Inflammatory macrophage treated with lipopolysaccharide for 1 hour (primary cell): ENCODE data around the gene CCL15.
A peak's percentile ranks its signal among the peaks of the same experiment; 100 is the strongest.
"Not testable (repeated sequence)": the region's sequence is repeated elsewhere in the genome, so short reads cannot be mapped to it uniquely, and the experiment has no call there.

Source experiments
- DNase-seq, 2 donors: peaks; one replicate each; pipeline ENCODE4 v3.0.0-alpha.2; 2020 to 2022

CCL15 gene

GRCh38 chr17:36001110-36001771 is at the start of gene CCL15:
CCL15 (minus strand) TSS chr17:36001553; CDS start chr17:36001492, 61 bp downstream.
- DNase-seq, result peak; percentile 28 to 66

DNA sequence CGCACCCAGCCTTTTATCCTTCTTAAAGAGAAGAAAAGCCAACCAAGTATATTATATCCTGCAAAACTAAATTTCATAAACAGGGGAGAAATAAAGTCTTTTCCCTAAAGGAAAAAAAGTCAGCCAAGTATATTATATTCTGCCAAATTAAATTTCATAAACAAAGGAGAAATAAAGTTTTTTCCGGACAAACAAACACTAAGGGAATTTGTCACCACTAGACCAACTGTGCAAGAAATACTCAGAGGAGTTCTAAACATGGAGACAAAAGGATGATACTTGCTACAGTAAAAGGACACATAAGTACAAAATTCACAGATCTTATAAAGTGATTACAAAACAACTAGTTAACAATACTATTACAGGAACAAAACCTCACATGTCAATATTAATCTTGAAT is 48.3 kb upstream of the CCL15 start:
- DNase-seq, result no peak

- DNase-seq, result no peak
Observed at GRCh38 chr17:36048066-36048465, 46.7 kb upstream of the CCL15 start.

DNA sequence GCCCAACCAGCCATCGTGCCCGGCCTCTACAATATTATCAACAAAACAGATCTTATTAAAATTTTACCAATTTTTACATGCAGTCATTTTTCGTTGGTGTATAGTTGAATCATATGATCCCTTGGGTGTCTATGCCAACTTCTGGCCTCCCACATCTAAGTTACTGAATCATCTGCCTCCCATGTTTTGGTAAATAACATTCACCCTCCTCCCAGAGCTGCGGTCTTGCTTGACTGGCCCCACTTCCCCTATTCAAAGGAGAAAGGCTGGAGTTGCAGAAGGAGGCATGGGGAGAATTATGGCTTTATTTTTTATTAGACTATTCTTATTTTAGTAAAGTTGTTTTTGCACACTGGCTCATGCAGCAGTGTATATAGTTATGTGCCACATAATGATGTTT is 34.9 kb upstream of the CCL15 start:
- DNase-seq, result peak; percentile 77 to 94

DNA sequence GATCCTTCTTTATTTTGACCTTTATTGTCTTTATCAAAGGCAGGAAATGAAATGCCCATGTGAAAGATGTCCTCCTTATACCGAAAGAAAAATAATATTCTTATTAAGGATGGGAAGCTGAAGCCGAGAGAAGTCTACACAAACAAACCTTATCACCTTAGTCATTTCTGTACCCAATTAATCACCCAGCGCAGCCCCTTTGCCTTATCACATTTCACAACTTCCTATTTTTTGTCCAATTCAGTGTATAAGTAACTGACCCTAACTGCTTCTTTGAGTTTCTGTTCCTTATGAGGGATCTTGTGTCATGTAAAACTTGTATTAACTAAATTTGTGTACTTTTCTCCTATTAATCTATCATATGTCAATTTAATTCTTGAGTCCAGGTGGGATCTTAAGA is 32.8 kb upstream of the CCL15 start:
- peak; percentile 52 to 80 for DNase-seq

GRCh38 chr17:36030956-36031355 is 29.6 kb upstream of the CCL15 start:
- DNase-seq, result no peak

- DNase-seq, result no peak
Observed at GRCh38 chr17:36027761-36028160, 26.4 kb upstream of the CCL15 start.

- peak; percentile 29 to 71 for DNase-seq
Observed at GRCh38 chr17:36024106-36024869, 22.9 kb upstream of the CCL15 start.

DNA sequence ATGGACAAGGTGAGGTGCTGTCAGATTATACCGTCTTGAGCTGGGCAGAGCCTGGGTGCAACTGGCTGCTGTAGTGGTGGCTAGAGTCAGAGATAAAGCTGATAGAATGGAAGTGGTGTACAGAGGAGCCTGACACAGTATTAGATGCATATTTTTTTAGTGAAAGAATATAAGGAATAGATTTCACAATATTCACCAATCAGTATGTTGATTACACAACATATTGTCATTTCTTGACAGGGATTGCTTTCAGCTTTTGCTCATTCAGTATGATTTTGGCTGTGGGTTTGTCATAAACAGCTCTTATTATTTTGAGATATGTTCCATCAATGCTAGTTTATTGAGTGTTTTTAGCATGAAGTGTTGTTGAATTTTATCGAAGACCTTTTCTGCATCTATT is 18.1 kb upstream of the CCL15 start:
- DNase-seq, result no peak

DNA sequence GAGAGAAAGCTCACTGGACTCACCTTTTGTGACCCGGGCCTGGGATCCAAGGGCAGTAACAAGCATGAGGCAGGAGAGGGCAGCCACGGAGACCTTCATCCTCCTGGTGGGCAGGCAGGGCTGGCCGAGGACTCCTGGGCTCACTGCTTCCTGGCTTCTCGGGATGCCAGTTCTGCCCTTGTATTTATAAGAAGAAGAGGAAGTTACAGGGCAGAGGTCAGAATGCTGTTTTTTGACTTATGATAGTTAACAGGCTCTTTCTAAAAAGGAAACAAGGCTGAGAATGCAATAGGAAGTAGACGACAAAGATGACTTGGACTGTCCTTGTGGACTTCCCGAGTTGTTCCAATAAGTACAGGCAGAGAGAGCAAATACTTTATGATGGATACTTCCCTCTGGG is 16.4 kb upstream of the CCL15 start, which contains the start of gene CCL23:
Gene CCL23, minus strand, starts transcription at position 174 of the 400 bp plus-strand sequence. Its CDS starts 75 bp downstream, at position 99.
- DNase-seq, result peak; percentile 78 to 81

DNA sequence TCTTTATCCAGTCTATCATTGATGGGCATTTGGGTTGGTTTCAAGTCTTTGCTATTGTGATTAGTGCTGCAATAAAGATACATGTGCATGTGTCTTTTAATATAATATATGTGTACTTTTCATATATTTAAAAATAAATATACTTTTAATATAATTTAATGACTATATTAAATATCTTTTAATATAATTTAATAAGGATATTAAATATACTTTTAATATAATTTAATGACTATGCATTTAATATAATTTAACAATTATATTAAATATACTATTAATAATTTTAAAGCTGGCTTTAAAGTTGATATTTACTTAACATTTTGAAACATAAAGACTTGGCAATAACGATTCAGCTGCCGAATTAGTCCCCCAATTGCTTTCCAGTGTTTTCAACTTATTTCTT is 15.2 kb upstream of the CCL15 start:
- no peak for DNase-seq

DNA sequence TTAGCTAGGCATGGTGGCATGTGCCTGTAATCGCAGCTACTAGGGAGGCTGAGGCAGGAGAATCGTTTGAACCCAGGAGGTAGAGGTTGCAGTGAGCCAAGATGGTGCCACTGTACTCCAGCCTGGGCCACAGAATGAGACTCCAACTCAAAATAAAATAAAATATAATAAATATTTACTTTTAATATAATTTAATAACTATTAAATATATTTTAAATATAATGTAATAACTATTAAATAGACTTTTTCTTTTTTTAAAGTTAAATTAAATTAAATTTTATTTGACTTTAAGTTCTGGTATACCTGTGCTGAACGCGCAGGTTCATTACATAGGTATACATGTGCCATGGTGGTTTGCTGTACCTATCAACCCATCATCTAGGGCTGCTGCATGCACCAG is 14.5 kb upstream of the CCL15 start:
- not testable (repeated sequence) for DNase-seq

DNA sequence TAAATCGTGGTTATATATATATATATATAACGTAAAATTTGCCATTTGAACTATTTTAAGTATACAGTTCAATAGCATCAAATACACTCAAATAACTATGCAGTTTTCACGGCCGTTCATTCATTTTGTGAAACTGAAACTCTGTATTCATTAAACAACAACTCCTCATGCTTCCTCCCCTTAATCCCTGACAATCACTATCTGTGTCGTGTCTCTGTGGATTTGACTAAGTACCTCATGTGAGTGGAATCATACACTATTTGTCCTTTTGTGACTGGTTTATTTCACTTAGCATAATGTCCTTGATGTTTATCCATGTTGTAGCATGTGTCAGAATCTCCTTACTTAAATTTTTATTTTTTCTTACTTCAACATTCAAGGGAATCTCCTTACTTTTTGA is 13.6 kb upstream of the CCL15 start:
- no peak for DNase-seq

DNA sequence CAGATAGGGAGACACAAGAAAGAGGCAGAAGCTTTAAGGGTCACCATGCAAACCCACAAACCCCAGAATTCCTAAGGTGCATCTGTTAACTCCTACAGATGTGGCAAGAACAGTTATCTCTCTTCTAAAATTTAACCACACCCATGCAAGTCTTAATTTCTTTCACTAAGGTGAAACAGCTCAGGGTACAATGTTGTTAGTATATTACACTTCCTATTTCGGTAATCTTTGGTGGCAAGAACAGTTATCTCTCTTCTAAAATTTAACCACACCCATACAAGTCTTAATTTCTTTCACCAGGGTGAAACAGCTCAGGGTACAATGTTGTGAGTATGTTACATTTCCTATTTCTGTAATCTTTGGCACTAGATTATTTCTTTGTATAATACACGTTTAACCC is 9.8 kb upstream of the CCL15 start:
- no peak for DNase-seq

DNA sequence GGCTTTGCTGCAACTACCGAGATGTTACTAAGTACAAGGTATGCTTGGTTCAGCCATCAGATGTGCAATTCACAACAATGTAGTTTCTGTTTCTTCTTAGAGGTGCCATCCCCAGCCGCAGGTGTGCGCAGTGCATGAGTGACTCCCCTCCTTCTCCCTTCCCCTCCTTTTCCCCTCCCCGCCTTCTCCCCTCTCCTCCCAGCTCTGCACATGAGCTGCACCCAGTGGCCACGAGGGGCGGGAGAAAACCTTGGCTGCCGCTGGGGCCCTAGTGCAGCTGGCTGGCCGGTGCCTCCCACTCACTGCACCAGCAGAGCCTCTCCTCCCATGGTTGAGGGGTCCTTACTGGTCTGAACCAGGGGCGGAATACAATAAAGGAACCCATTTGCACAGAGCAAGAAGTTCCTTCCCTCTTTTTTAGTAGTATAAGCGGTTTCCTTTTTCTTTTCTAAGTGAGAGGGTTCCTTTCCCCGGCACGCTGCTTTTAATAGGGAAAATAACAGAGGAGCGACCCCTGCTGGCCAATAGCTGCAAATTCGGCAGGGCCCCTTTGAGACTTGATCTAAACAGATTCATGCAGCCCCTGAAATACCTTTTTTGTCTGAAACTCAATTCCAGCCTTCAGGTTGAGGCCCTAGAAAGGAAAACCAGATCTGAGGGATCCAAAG is 7.8 kb upstream of the CCL15 start:
- DNase-seq, result peak; percentile 21 to 60

DNA sequence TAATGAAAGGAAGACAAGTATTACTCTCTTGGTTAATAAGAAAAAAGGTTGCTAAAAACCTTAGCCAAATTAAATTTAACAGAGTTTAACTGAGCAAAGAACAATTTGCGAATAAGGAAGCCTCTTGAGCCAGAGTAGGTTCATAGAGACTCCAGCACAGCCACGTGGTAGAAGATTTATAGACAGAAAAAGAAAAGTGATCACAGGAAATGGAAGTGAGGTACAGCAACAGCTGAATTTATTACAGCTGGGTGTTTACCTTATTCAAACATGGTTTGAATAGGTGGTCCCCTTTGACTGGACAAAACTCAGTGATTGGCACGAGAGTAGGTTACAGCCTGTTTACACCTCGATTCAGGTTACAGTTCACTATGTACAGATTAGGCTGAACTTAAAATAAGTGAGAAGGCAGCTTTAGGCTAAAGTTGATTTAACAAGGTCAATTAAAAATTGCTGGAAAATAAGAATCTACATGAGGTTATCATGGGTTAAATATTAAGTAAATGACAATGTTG is 3.3 kb upstream of the CCL15 start:
- DNase-seq, result no peak

GRCh38 chr17:36002631-36003030 is 1.3 kb upstream of the CCL15 start:
- DNase-seq, result no peak

- no peak for DNase-seq
Observed at GRCh38 chr17:36001862-36002603, 680 bp upstream of the CCL15 start.

DNA sequence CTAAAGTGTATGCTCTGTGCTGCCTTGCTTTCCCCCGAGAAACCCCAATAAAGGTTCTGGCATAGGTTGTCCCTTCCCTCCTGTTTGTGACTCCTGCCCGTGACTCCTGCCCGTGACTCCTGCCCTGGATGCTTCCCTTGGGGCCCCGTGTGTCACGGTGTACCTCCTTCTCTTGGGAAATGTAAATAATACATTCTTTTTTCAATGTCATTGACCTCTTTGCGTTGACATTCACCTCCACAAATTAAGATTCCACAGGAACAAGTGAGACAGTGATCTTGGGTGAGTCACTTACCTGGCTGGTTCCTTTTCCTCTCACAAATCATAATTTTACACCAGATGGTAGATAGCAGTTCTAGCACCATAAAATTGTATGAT is 632 bp downstream of the CCL15 start:
- DNase-seq, result no peak

GRCh38 chr17:35998756-35999155 is 2.6 kb downstream of the CCL15 start:
- DNase-seq, result peak; percentile 64 to 71

GRCh38 chr17:35998018-35998545 is 3.3 kb downstream of the CCL15 start:
- no peak for DNase-seq

DNA sequence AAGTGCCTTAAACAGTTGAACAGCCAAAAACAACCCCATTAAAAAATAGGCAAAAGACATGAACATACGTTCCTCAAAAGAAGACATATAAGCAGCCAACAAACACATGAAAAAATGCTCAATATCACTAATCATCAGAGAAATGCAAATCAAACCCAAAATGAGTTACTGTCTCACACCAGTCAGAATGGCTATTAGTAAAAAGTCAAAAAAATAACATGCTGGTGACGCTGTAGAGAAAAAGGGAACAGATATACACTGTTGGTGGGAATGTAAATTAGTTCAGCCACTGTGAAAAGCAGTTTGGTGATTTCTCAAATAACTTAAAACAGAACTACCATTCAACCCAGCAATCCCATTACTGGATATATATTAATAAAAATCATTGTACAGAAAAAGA is 6.0 kb downstream of the CCL15 start:
- DNase-seq, result not testable (repeated sequence)

GRCh38 chr17:35991075-35991474 is 10.3 kb downstream of the CCL15 start:
- no peak for DNase-seq
